KBM-7 (cell line): ENCODE data around the gene DIPK1C.
"Not testable (repeated sequence)": the region's sequence is repeated elsewhere in the genome, so short reads cannot be mapped to it uniquely, and the experiment has no call there.

Experiments used
- DNase-seq: peaks from one replicate; pipeline ENCODE4 v3.0.0-alpha.2; 2015
- in situ Hi-C: fragments of 300-500 bp; cut with MboI; formaldehyde crosslinking; loops from 2 replicates; pipeline ENCODE4 v1.14.3; 2020; ENCODE audit warnings: low sequenced_read_pairs, low pct_unique_long_range_greater_than_20kb, mixed read lengths

DIPK1C gene

DNA sequence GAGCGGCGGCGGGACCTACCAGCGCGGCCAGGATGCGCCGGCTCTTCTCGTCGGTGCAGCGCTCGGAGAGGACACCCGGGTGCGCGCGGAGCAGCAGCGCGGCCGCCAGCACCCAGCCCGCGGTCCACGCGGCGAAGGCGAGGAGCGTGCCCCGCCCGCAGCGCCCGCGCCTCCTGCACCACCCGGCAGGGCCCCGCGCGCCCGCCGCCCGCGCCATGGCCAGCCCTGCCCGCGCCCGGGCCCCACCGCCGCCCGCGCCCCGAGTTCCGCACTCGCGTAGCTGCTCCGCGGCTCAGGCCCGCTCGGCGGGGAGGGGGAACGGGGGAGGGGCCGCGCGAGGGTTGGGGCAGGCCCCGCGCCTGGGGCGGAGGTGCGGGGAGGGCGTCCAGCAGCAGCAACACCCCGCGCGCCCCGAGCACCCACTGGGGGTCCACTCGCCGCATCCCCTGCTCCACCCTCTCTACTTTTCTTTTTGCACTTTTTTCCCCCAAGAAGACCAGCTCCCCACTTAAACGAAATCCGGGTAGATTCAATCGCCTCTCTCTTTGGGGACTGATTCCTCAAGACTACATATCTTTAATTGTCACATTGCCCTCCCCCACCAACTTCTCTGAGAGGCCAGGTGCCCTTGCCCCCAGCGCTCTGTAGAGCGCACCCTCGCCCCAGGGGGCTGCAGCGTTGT, at the start of gene DIPK1C:
DIPK1C (minus strand) TSS at position 266 of the 682 bp plus-strand sequence; CDS start at position 217, 49 bp downstream.
- in situ Hi-C loops: no loop called here
- no peak for DNase-seq

DNA sequence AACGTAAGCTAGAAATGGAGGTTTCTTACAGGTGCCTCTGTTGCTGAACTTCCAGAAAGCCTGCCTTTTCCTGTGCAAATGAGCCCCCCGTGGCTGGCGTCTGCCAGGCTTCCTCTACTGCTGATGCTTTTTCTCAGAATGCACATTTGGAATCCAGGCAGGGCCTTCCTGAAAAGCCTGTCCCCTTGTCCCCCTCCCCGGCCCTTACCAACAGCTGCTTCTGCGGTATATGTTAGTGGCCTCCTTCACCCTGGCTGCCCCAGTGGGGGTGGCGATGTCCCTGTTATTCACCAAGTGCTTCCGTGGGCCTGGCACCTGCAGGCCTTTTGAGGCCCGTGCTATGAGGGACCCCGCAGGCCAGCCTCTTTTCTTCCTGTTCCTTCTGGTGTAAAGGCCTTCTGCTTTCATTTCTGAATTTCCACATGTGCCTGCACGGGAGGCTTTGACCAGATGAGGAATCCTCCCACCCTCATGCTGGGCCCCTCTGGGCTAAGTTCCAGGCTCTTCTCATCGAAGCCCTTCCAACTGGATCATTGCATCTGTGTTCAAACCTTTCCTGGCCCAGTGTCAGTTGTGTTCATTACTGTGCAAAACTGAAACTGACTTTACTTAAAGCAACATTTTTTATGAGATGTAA, 49.5 kb upstream of the DIPK1C start:
- in situ Hi-C loops: no loop called here
- DNase-seq: no peak

DNA sequence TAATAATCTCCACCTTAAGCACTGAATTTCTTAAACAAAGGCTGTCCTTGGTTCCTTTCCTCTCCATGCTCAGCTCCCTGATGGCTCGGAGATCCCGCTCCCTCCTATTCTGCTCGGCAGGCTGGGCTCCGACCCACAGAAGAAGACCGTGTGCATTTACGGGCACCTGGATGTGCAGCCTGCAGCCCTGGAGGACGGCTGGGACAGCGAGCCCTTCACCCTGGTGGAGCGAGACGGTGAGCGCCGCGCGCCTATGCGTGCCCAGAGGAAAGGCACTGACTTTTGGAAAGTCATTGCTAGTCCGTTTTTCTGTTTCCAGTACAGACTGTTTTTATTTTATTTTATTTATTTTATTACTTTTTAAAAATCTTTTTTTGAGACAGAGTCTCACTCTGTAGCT, 48.7 kb upstream of the DIPK1C start:
- in situ Hi-C loops: no loop called here
- DNase-seq: no peak

DNA sequence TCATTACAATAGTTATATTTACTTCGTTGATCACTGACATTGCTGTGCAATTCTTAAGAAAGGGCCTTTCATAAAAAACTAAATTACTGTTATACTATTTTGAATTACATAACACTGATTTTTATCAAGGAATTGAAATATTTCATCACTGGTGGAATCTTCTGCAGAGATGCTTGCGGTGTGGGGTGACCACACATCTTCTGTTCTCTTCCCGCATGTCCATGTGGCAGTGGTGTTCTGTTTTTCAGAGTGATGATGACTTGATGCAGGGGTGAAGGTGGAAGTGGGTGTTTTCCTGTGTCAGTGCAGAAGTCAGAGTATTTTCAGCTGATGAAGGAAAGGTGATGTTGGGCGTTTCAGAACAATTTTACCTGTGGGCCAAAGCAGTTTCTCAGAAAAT, 46.0 kb upstream of the DIPK1C start:
- no peak for DNase-seq
- in situ Hi-C loops: no loop called here

DNA sequence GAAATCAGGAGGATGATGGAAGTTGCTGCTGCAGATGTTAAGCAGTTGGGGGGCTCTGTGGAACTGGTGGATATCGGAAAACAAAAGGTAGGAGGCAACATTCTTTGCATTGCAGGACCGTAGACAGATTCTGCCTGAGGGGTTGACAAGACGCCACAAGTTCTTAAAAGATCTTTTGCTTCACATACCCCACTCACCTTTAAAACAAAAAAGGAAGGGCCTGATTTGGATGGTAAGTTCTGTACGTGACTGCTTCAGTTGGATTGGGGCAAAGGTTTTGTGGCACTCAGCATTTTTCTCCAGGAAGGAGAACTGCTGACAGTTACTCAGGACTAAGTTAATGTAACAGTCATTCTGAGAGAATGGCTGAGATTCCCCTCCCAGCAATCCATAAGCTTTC, 44.3 kb upstream of the DIPK1C start:
- DNase-seq: no peak
- in situ Hi-C loops: no loop called here

DNA sequence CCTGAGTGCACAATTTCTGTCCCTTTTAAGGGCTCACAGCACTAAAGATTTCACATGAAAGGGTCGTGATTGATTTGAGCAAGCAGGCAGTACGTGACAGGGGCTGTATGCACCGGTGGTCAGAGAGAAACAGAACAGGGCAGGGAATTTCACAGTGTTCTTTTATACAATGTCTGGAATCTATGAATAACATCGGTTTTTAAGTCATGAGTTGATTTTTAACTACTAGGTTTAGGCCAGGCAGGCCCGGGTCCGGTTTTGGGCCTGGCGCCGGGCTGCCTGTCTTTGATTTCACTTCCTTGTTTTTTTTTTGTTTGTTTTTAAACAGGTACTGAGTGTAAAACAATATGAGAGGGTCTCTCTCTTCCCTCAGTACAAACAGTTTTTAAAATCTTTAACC, 43.7 kb upstream of the DIPK1C start:
- DNase-seq, in situ Hi-C loops: not testable (repeated sequence)

DNA sequence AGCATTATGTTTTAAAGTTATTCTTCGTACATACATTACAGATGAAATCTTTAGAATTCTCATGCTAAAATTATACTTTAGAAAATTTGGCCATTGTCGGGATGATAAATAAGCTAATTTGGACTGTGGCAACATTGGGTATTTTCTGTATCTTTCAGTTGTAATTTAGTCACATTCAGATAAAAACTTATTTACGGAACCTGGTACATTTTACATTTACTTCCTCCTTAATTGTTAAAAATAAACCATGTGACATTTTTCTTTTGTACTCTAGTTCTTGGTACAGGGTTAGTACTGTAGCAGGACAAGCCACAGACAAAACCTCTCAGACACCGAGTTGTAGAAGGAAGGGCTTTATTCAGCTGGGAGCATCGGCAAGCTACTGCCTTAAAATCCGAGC, 43.3 kb upstream of the DIPK1C start:
- in situ Hi-C loops: no loop called here
- no peak for DNase-seq

DNA sequence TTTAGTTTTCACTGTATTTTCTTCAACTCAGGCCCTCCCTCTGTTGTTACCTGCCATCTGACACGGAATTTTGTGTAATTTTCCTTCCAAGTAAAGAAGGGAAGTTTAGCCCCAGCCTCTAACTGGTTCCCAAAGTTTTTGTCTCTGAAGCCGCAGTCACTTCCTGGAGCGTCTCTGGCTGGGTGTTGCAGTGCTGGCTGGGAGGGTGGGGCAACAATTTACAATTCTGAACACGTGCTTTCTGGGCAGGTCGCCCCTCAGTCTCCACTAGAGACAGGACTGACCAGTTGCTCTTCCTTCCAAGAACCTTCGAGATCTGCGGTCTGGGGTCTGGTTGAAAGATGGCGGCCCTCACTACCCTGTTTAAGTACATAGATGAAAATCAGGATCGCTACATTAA, 42.5 kb upstream of the DIPK1C start:
- in situ Hi-C loops: no loop called here
- DNase-seq: peak; percentile 67

DNA sequence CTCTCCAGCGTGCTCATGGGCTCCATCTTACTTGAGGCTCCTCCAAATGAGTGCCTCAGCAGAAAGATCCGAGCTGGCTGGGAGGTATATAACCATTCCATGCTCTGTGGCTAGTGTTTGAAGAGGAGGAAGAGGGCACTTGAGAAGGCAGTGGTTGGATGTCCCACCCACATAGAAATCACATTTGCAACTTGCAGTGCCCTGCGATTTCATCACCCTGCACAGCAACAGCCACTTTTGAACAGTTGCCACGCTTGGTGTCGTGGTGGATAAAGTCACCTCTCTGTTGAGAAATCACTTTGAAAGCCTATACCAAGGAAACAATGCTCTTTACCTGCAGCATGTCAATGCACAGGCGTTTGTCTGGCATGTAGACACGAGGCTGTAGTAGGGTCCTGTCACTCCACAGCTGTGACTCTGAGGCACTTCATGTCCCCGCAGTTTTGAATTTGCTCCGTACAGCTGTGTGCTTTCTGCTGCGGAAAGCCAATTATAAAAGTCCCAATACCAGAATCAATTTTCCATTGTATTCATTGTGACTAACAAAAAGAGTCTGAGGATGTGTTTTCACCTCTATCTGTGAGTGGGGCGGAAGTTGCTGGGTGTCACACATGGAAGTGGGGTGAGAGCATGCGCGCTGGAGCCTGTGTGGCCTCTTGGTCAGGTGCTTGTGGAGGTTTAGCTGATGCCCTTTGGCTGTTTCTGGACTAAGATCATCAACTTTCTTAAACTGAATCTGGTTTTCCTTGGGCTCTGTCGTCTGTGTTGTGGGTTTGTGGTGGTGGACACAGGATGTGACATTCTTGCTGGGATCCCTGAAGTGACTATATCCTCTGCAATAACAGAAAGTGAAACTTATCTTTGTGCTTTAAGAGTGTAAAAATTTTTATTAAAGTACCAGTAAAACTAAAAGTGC, 41.9 kb upstream of the DIPK1C start:
- peak; percentile 63 for DNase-seq
- in situ Hi-C loops: no loop called here

DNA sequence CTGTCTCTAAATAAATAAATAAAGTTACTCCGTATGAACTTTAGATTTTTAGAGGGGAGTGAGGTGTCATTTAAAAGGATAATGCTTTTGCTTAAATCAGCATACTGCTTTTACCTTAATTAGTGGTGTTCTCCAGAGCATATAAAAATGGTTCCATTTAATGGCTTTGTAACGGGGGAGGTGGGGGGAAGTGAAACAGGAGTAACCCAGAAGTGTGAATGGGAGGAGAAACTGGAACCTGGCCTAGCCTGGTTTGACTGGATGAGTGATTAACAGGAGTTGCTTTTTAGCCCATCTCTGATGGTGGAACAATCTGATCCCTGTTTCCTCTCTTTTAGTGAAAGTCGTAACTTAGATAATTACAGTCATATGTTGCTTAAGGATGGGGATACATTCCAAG, 40.7 kb upstream of the DIPK1C start:
- no peak for DNase-seq
- in situ Hi-C loops: no loop called here

DNA sequence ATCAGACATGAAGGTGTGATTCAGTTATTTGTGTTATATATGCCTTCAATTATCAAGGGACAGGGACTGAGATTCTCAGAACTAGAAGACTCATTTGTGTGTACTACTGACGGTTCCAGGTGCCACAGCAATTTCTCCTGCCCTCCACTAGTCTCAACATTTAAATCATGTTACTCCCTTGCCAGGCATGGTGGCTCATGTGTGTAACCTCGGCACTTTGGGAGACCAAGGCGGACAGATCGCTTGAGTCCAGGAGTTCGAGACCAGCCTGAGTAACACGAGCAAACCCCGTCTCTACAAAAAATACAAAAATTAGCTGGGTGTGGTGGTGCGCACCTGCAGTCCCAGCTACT, 40.2 kb upstream of the DIPK1C start:
- in situ Hi-C loops: no loop called here
- DNase-seq: no peak

DNA sequence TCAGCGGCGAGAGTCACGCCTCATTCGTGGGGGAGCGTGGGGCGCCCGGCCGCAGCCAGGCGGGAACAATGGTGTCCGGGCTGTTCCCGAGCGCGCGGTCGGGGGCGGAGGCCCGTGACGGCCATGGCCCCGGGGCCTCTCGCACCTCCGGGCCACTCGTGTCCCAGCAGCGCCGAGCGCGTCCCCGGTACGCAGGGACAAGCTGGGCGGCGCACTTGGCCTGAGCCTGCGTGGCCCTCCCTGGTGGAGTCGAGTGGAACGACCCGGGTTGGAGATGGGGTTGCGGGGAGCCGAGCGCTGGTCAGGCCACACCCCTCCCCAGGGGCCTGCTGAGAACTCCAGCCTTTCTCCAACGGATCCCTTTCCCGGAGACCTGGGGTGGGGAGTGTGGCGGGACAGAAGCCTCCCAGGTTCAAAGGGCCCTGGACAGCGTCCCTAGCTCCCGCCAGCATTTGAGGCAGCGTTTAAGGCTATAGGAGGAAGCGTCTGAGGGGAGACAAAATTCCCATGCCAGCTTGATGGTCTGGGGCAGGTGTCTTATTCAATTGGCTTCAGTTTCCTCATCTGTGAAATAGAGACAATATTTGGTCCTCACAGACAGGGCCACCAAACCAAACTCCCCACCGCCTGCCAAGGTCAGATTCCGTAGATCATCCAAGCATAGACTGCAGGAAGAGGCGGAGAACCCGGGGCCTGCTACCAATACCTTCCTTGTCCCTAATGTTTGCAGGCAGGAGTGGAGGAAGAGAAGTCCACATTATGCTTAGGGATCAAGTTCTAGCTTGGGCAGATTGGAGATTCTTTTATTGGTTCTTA, 39.6 kb upstream of the DIPK1C start:
- DNase-seq: peak; percentile 14
- in situ Hi-C loops: no loop called here

DNA sequence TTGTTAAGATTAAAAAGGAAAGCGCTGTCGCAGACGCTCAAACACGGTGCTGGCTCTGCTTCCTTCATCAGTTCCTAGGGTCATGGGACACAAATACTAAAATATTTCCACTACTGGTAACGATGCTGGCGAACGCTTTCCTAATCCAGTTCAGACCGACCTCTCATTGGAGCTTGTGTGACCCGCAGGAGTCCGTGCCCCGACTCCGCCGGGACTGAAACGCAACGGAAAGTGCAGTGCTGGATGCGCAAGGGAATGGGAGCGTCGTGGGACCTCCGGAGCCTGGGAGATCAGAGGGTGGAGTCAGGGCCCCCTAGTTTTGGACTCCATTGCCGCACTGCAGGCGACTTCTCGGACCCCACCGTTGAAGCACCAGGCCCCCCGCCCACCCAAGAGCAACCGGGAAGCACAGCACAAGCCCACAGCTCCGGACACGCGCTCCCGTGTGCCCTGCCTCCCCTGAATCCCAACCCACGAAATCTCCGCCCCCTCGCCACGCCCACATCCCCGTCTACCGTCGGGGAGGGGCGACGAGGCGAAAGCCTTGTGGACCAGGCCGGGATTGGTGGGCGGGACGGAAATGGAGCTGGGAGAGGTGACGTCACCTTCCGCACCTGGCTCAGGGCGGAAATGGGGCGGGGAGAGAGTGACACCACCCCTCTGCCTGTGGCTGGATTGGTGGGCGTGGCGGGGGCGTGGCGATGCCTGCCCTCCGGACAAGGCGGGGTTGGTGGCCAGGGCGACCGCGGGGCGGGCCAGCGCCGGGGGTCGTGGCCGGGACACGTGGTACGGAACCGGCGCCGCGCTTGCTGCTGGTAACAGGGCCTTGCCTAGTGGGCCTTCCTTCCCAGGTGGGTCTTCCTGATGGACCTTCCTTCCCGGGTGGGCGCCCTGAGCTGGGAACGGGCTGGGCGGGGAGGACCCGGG, 38.7 kb upstream of the DIPK1C start, which contains the start of gene CNDP2:
CNDP2 (plus strand) TSS at position 783 of the 927 bp plus-strand sequence. CDS start 3,611 bp downstream, outside the sequence.
- in situ Hi-C loops: no loop called here
- peak; percentile 99 for DNase-seq

DNA sequence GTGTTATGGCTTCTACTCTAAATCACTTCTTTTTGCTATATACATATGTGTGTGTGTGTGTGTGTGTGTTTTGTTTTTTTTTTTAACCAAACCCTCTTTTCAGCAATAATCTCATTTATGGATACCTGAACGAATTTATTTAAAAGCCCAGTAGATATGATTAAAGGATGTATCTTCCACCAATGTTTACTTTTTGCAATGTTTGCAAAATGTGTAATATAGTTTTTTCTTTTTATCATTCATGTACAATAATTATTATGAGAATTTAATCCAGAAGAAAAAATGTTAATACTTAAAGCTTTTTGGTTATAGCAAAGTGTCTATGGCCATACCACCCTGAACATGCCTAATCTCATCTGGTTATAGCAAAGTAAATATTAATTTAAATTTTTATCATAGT, 37.4 kb upstream of the DIPK1C start:
- DNase-seq: no peak
- in situ Hi-C loops: no loop called here

DNA sequence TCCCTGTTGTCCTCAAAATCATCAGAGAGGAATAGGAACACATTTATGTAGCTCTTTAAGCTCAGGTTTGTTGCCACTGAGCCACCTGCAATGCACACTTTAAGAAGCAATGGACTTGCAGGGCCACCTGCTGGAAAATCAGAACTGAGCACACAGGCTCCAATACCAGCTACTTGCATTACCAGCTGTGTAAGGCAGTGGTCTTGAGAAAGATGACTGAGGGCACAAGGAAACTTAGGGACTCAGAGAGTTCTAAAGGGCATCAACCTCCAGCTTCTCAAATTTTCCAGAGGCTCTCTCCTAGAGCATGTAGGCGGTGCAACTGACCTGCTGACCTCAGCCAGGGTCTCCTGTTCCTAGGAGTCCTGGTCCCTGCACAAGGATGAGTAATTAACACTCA, 36.6 kb upstream of the DIPK1C start:
- in situ Hi-C loops: no loop called here

DNA sequence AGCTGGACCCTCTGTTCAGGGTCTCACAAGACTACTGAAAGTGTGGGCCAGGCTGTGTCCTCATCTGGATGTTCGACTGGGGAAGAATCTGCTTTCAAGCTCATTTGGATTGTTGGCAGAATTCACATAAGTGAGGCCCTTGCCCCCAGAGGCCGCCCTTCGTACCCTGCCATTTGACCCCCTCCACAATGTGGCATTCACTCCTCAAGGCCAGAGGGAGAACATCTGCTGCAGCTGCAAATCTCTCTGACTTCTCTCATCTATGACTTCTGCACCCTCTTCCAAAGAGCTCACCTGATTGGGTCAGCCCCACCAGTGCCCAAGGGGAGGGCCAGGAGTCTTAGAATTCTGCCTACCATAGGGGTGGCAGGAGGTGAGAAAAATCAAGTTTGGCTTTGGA, 35.2 kb upstream of the DIPK1C start:
- in situ Hi-C loops: no loop called here
- DNase-seq: no peak

More for the DNA sequence above, 36.6 kb upstream of the DIPK1C start:
- DNase-seq: peak; percentile 51

DNA sequence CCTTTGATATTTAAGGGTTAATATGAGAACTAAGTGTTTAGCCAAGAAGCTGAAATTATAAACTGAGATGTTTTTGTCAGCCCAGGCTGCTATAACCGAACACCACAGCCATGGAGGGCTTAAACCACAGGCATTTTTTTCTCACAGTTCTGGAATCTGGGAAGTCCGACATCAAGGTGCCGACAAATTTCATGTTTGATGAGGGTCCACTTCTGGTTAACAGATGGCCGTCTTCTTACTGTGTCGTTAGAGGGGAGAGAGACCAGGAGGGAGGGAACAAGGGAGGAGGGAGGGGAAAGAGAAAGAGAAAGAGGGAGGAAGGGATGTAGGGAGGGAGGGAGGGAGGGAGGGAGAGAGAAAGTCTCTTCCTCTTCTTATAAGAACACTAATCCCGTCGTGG, 32.6 kb upstream of the DIPK1C start:
- DNase-seq: no peak
- in situ Hi-C loops: no loop called here

DNA sequence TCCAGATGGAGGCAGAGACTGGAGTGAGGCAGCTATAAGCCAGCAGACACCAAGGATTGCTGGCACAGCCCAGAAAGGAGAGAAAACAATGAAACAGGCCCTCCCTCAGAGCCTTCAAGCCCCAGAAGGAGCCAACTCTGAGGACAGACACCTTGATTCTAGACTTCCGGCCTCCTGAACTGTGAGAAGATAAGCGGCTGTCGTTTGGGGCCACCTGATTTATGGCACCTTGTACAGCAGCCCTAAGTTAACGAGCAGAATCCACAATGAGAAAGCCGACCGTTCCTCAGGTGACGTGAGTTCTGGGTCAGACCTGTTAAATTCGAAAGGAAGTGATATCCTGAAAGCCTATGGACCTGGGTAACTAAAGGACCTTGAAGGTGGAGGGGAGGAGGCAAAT, 31.8 kb upstream of the DIPK1C start:
- in situ Hi-C loops: no loop called here
- DNase-seq: no peak
